Testis (tissue), 2 donors: Measurements from ENCODE around the gene CCBE1.

Source experiments
- POLR2A ChIP-seq: fragments of 450-650 bp; IDR thresholded peaks from one replicate; pipeline ENCODE4 v1.6.1; 2017; ENCODE audit warnings: antibody characterized with exemption, mild to moderate bottlenecking, moderate library complexity
- TF ChIP-seq, protein P1 (sequence below), 3 experiments: fragments of 450-650 bp in 2 of 3; fragments of 200-600 bp in 1 of 3; sonication (generic) in 1 of 3; IDR thresholded peaks; one replicate each; pipeline ENCODE4 v1.5.1; 2016 to 2019; ENCODE audit warnings: antibody characterized with exemption in 3 of 3, mild to moderate bottlenecking in 2 of 3, moderate library complexity in 1 of 3

GRCh38 chr18:59453468-59453961, 243.7 kb downstream of the CCBE1 start:
- TF ChIP-seq, protein P1, sequence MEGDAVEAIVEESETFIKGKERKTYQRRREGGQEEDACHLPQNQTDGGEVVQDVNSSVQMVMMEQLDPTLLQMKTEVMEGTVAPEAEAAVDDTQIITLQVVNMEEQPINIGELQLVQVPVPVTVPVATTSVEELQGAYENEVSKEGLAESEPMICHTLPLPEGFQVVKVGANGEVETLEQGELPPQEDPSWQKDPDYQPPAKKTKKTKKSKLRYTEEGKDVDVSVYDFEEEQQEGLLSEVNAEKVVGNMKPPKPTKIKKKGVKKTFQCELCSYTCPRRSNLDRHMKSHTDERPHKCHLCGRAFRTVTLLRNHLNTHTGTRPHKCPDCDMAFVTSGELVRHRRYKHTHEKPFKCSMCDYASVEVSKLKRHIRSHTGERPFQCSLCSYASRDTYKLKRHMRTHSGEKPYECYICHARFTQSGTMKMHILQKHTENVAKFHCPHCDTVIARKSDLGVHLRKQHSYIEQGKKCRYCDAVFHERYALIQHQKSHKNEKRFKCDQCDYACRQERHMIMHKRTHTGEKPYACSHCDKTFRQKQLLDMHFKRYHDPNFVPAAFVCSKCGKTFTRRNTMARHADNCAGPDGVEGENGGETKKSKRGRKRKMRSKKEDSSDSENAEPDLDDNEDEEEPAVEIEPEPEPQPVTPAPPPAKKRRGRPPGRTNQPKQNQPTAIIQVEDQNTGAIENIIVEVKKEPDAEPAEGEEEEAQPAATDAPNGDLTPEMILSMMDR (IDR thresholded peaks at IDR 0.05) = no peak
- no peak for TF ChIP-seq POLR2A
